ENCODE data around the gene KRT6C.
"Not testable (repeated sequence)": the region's sequence is repeated elsewhere in the genome, so short reads cannot be mapped to it uniquely, and the experiment has no call there.

The KRT6C gene

GRCh38 chr12:52499806-52500560 lies 26.4 kb upstream of the KRT6C start:
- no peak for DNase-seq

- DNase-seq = no peak
Measured at GRCh38 chr12:52498946-52499345, 25.3 kb upstream of the KRT6C start.

GRCh38 chr12:52497975-52498374 lies 24.4 kb upstream of the KRT6C start:
- no peak for DNase-seq

GRCh38 chr12:52496590-52497071 lies 23.0 kb upstream of the KRT6C start:
- DNase-seq = no peak

- no peak for DNase-seq
Measured at GRCh38 chr12:52496054-52496453, 22.4 kb upstream of the KRT6C start.

- DNase-seq = no peak
Measured at GRCh38 chr12:52495389-52495788, 21.8 kb upstream of the KRT6C start.

- no peak for DNase-seq
Measured at GRCh38 chr12:52494518-52494917, 20.9 kb upstream of the KRT6C start.

- no peak for DNase-seq
Measured at GRCh38 chr12:52494100-52494499, 20.5 kb upstream of the KRT6C start.

GRCh38 chr12:52493172-52493571 lies 19.6 kb upstream of the KRT6C start, which contains the start of gene KRT6A:
Gene KRT6A (minus strand): TSS chr12:52493257. CDS start chr12:52493188, 69 bp downstream.
- no peak for DNase-seq

GRCh38 chr12:52492405-52492804 lies 18.8 kb upstream of the KRT6C start:
- DNase-seq = not testable (repeated sequence)

- not testable (repeated sequence) for DNase-seq
Measured at GRCh38 chr12:52491495-52491894, 17.9 kb upstream of the KRT6C start.

- DNase-seq = no peak
Measured at GRCh38 chr12:52488736-52489135, 15.1 kb upstream of the KRT6C start.

GRCh38 chr12:52487744-52488443 lies 14.3 kb upstream of the KRT6C start:
- not testable (repeated sequence) for DNase-seq

GRCh38 chr12:52487211-52487610 lies 13.6 kb upstream of the KRT6C start:
- DNase-seq = no peak

- DNase-seq = no peak
Measured at GRCh38 chr12:52486166-52487105, 12.8 kb upstream of the KRT6C start.

- DNase-seq = no peak
Measured at GRCh38 chr12:52480073-52480472, 6.5 kb upstream of the KRT6C start.

GRCh38 chr12:52477651-52478050 lies 4.0 kb upstream of the KRT6C start:
- no peak for DNase-seq

GRCh38 chr12:52474212-52474611 lies 607 bp upstream of the KRT6C start:
- DNase-seq = no peak

GRCh38 chr12:52469853-52470252 lies 3.8 kb downstream of the KRT6C start:
- DNase-seq = no peak

GRCh38 chr12:52464897-52465296 lies 8.7 kb downstream of the KRT6C start:
- no peak for DNase-seq

- DNase-seq = no peak
Measured at GRCh38 chr12:52461693-52462092, 11.9 kb downstream of the KRT6C start.

GRCh38 chr12:52458861-52459260 lies 14.7 kb downstream of the KRT6C start:
- DNase-seq = no peak

GRCh38 chr12:52455821-52456220 lies 17.8 kb downstream of the KRT6C start:
- DNase-seq = no peak

All from CD4-positive, alpha-beta T cell treated with Interleukin-12 subunit alpha and Interleukin-12 subunit beta, for 1 hour (primary cell).